Activated effector memory CD4-positive, alpha-beta T cell treated with anti-CD3 and anti-CD28 coated beads, Interleukin-2, amount 50 U/mL, for 16 hours (primary cell): ENCODE measurements around the gene LRMDA.
A peak's percentile ranks its signal among the peaks of the same experiment; 100 is the strongest.

Experiments
- DNase-seq: peaks from one replicate; pipeline ENCODE4 v3.0.0-alpha.2; 2020

Gene LRMDA

GRCh38 chr10:75425291-75426079 lies 5.9 kb upstream of the LRMDA start:
- peak; percentile 24 for DNase-seq

GRCh38 chr10:75426880-75427279 lies 4.5 kb upstream of the LRMDA start:
- no peak for DNase-seq

GRCh38 chr10:75427951-75428350 lies 3.5 kb upstream of the LRMDA start:
- DNase-seq, result no peak

GRCh38 chr10:75428434-75429158 lies 2.8 kb upstream of the LRMDA start:
- DNase-seq, result peak; percentile 33

- peak; percentile 14 for DNase-seq
Observed at GRCh38 chr10:75429159-75429827, 2.1 kb upstream of the LRMDA start.

- peak; percentile 44 for DNase-seq
Observed at GRCh38 chr10:75430000-75430763, 1.2 kb upstream of the LRMDA start.

GRCh38 chr10:75432176-75432575 lies 752 bp downstream of the LRMDA start:
- peak; percentile 19 for DNase-seq

- no peak for DNase-seq
Observed at GRCh38 chr10:75432763-75433162, 1.3 kb downstream of the LRMDA start.

- DNase-seq, result peak; percentile 14
Observed at GRCh38 chr10:75433216-75433615, 1.8 kb downstream of the LRMDA start.

- no peak for DNase-seq
Observed at GRCh38 chr10:75434291-75434690, 2.9 kb downstream of the LRMDA start.

GRCh38 chr10:75435291-75435690 lies 3.9 kb downstream of the LRMDA start:
- no peak for DNase-seq

GRCh38 chr10:75436896-75437295 lies 5.5 kb downstream of the LRMDA start:
- no peak for DNase-seq

- no peak for DNase-seq
Observed at GRCh38 chr10:75437693-75438092, 6.3 kb downstream of the LRMDA start.

- no peak for DNase-seq
Observed at GRCh38 chr10:75438275-75438674, 6.9 kb downstream of the LRMDA start.

GRCh38 chr10:75439811-75440210 lies 8.4 kb downstream of the LRMDA start:
- DNase-seq, result no peak

- no peak for DNase-seq
Observed at GRCh38 chr10:75440271-75440793, 8.9 kb downstream of the LRMDA start.

GRCh38 chr10:75441196-75441595 lies 9.8 kb downstream of the LRMDA start:
- no peak for DNase-seq

- DNase-seq, result no peak
Observed at GRCh38 chr10:75441682-75442081, 10.3 kb downstream of the LRMDA start.

GRCh38 chr10:75443362-75443761 lies 11.9 kb downstream of the LRMDA start:
- no peak for DNase-seq

GRCh38 chr10:75444781-75445386 lies 13.5 kb downstream of the LRMDA start:
- no peak for DNase-seq

- DNase-seq, result no peak
Observed at GRCh38 chr10:75446508-75446907, 15.1 kb downstream of the LRMDA start.

- DNase-seq, result no peak
Observed at GRCh38 chr10:75448166-75448565, 16.7 kb downstream of the LRMDA start.
